Stimulated activated effector memory CD8-positive, alpha-beta T cell treated with anti-CD3 and anti-CD28 coated beads, Interleukin-12 subunit alpha, Interleukin-12 subunit beta, amount 100 ng/mL, for 72 hours (primary cell): ENCODE measurements around the gene NLGN1.

Experiments used
- ATAC-seq: fragments of 150-1000 bp; cut with Tn5 transposase; 2 replicates; pipeline ENCODE4 v1.10.0; 2021
- DNase-seq, 2 donors: peaks; one replicate each; pipeline ENCODE4 v3.0.0; 2021 to 2022; ENCODE audit warnings: low spot score in 2 of 2
- H3K27ac Mint-ChIP-seq: one replicate; pipeline ENCODE4 v1.8.0; 2022; ENCODE audit warnings: mild to moderate bottlenecking, mixed read lengths
- H3K36me3 Mint-ChIP-seq: one replicate; pipeline ENCODE4 v1.8.0; 2022; ENCODE audit warnings: mild to moderate bottlenecking, mixed read lengths
- H3K4me1 Mint-ChIP-seq: one replicate; pipeline ENCODE4 v1.8.0; 2022; ENCODE audit warnings: mixed read lengths
- H3K4me3 Mint-ChIP-seq: one replicate; pipeline ENCODE4 v1.8.0; 2022; ENCODE audit warnings: mild to moderate bottlenecking, mixed read lengths
- H3K9me3 Mint-ChIP-seq: one replicate; pipeline ENCODE4 v1.8.0; 2022; ENCODE audit warnings: mixed read lengths

NLGN1 gene

GRCh38 chr3:173814809-173815208 is 417.3 kb downstream of the NLGN1 start:
- DNase-seq, result no peak
- peaks cover 24% of the 10 kb centered on the region for H3K9me3 Mint-ChIP-seq
- H3K36me3 Mint-ChIP-seq, result no peaks in the 10 kb centered on the region
- no peak for ATAC-seq
- H3K27ac Mint-ChIP-seq, result no peak overlapping the region
- H3K4me1 Mint-ChIP-seq, result no peaks in the 10 kb centered on the region
- H3K4me3 Mint-ChIP-seq, result no peak overlapping the region

- no peaks in the 10 kb centered on the region for H3K4me1 Mint-ChIP-seq
Measured at GRCh38 chr3:173819368-173819767, 421.8 kb downstream of the NLGN1 start.

GRCh38 chr3:173823911-173824460 is 426.4 kb downstream of the NLGN1 start:
- no peak overlapping the region for H3K4me3 Mint-ChIP-seq

More at GRCh38 chr3:173819368-173819767, 421.8 kb downstream of the NLGN1 start:
- H3K36me3 Mint-ChIP-seq, result no peaks in the 10 kb centered on the region
- H3K4me3 Mint-ChIP-seq, result no peak overlapping the region
- DNase-seq (no peak), ATAC-seq (no peak)
- no peak overlapping the region for H3K27ac Mint-ChIP-seq
- peaks cover 15% of the 10 kb centered on the region for H3K9me3 Mint-ChIP-seq

GRCh38 chr3:173825730-173826129 is 428.2 kb downstream of the NLGN1 start:
- Mint-ChIP-seq H3K36me3 (no peaks in the 10 kb centered on the region), H3K9me3 (peaks cover 11% of the 10 kb centered on the region), H3K27ac (no peak overlapping the region), H3K4me1 (no peaks in the 10 kb centered on the region), H3K4me3 (no peak overlapping the region)
- ATAC-seq (no peak), DNase-seq (no peak)

More at GRCh38 chr3:173823911-173824460, 426.4 kb downstream of the NLGN1 start:
- DNase-seq, result no peak
- no peak for ATAC-seq
- no peaks in the 10 kb centered on the region for H3K36me3 Mint-ChIP-seq
- peaks cover 17% of the 10 kb centered on the region for H3K9me3 Mint-ChIP-seq
- no peak overlapping the region for H3K27ac Mint-ChIP-seq
- no peaks in the 10 kb centered on the region for H3K4me1 Mint-ChIP-seq

GRCh38 chr3:173826416-173826815 is 428.9 kb downstream of the NLGN1 start:
- peaks cover 11% of the 10 kb centered on the region for H3K9me3 Mint-ChIP-seq
- no peaks in the 10 kb centered on the region for H3K36me3 Mint-ChIP-seq
- no peak overlapping the region for H3K27ac Mint-ChIP-seq
- no peak for DNase-seq
- H3K4me3 Mint-ChIP-seq, result no peak overlapping the region
- H3K4me1 Mint-ChIP-seq, result no peaks in the 10 kb centered on the region
- no peak for ATAC-seq

- Mint-ChIP-seq H3K4me1 (no peaks in the 10 kb centered on the region), H3K9me3 (peaks cover 14% of the 10 kb centered on the region), H3K4me3 (no peak overlapping the region), H3K27ac (no peak overlapping the region), H3K36me3 (no peaks in the 10 kb centered on the region)
- ATAC-seq (no peak), DNase-seq (no peak)
Measured at GRCh38 chr3:173826901-173827609, 429.5 kb downstream of the NLGN1 start.

- ATAC-seq, result no peak
- no peak for DNase-seq
- no peak overlapping the region for H3K27ac Mint-ChIP-seq
- peaks cover 8% of the 10 kb centered on the region for H3K9me3 Mint-ChIP-seq
- no peak overlapping the region for H3K4me3 Mint-ChIP-seq
- no peaks in the 10 kb centered on the region for H3K4me1 Mint-ChIP-seq
- H3K36me3 Mint-ChIP-seq, result no peaks in the 10 kb centered on the region
Measured at GRCh38 chr3:173838644-173839043, 441.1 kb downstream of the NLGN1 start.

GRCh38 chr3:173839859-173840258 is 442.3 kb downstream of the NLGN1 start:
- no peaks in the 10 kb centered on the region for H3K4me1 Mint-ChIP-seq
- no peaks in the 10 kb centered on the region for H3K36me3 Mint-ChIP-seq
- ATAC-seq, result no peak
- H3K9me3 Mint-ChIP-seq, result peaks cover 8% of the 10 kb centered on the region
- H3K4me3 Mint-ChIP-seq, result no peak overlapping the region
- no peak overlapping the region for H3K27ac Mint-ChIP-seq
- no peak for DNase-seq

- no peak overlapping the region for H3K27ac Mint-ChIP-seq
- H3K4me1 Mint-ChIP-seq, result no peaks in the 10 kb centered on the region
- ATAC-seq (no peak), DNase-seq (no peak)
- H3K9me3 Mint-ChIP-seq, result peaks cover 10% of the 10 kb centered on the region
- no peaks in the 10 kb centered on the region for H3K36me3 Mint-ChIP-seq
- no peak overlapping the region for H3K4me3 Mint-ChIP-seq
Measured at GRCh38 chr3:173841334-173841733, 443.8 kb downstream of the NLGN1 start.

GRCh38 chr3:173843060-173843459 is 445.5 kb downstream of the NLGN1 start:
- peaks cover 9% of the 10 kb centered on the region for H3K9me3 Mint-ChIP-seq
- DNase-seq (no peak), ATAC-seq (no peak)
- no peak overlapping the region for H3K27ac Mint-ChIP-seq
- no peak overlapping the region for H3K4me3 Mint-ChIP-seq
- H3K36me3 Mint-ChIP-seq, result no peaks in the 10 kb centered on the region
- no peaks in the 10 kb centered on the region for H3K4me1 Mint-ChIP-seq

- ATAC-seq (no peak), DNase-seq (no peak)
- no peak overlapping the region for H3K4me3 Mint-ChIP-seq
- H3K36me3 Mint-ChIP-seq, result no peaks in the 10 kb centered on the region
- no peak overlapping the region for H3K27ac Mint-ChIP-seq
- peaks cover 9% of the 10 kb centered on the region for H3K9me3 Mint-ChIP-seq
- no peaks in the 10 kb centered on the region for H3K4me1 Mint-ChIP-seq
Measured at GRCh38 chr3:173846584-173846983, 449.0 kb downstream of the NLGN1 start.

GRCh38 chr3:173849489-173849888 is 451.9 kb downstream of the NLGN1 start:
- DNase-seq (no peak), ATAC-seq (no peak)
- Mint-ChIP-seq H3K4me3 (no peak overlapping the region), H3K36me3 (no peaks in the 10 kb centered on the region), H3K27ac (no peak overlapping the region), H3K4me1 (no peaks in the 10 kb centered on the region), H3K9me3 (peaks cover 9% of the 10 kb centered on the region)

- peaks cover 7% of the 10 kb centered on the region for H3K9me3 Mint-ChIP-seq
- DNase-seq (no peak), ATAC-seq (no peak)
- H3K4me3 Mint-ChIP-seq, result no peak overlapping the region
- H3K36me3 Mint-ChIP-seq, result no peaks in the 10 kb centered on the region
- no peak overlapping the region for H3K27ac Mint-ChIP-seq
- H3K4me1 Mint-ChIP-seq, result no peaks in the 10 kb centered on the region
Measured at GRCh38 chr3:173857154-173857553, 459.6 kb downstream of the NLGN1 start.

GRCh38 chr3:173862701-173863100 is 465.2 kb downstream of the NLGN1 start:
- no peaks in the 10 kb centered on the region for H3K36me3 Mint-ChIP-seq
- DNase-seq (no peak), ATAC-seq (no peak)
- peaks cover 7% of the 10 kb centered on the region for H3K9me3 Mint-ChIP-seq
- H3K27ac Mint-ChIP-seq, result no peak overlapping the region
- H3K4me1 Mint-ChIP-seq, result no peaks in the 10 kb centered on the region
- H3K4me3 Mint-ChIP-seq, result no peak overlapping the region

GRCh38 chr3:173863551-173863950 is 466.0 kb downstream of the NLGN1 start:
- H3K36me3 Mint-ChIP-seq, result no peaks in the 10 kb centered on the region
- no peaks in the 10 kb centered on the region for H3K4me1 Mint-ChIP-seq
- no peak overlapping the region for H3K27ac Mint-ChIP-seq
- ATAC-seq (no peak), DNase-seq (no peak)
- H3K4me3 Mint-ChIP-seq, result no peak overlapping the region
- peaks cover 11% of the 10 kb centered on the region for H3K9me3 Mint-ChIP-seq

- no peak for ATAC-seq
- Mint-ChIP-seq H3K4me1 (no peaks in the 10 kb centered on the region), H3K36me3 (no peaks in the 10 kb centered on the region), H3K9me3 (peaks cover 7% of the 10 kb centered on the region), H3K4me3 (no peak overlapping the region), H3K27ac (no peak overlapping the region)
- DNase-seq, result no peak
Measured at GRCh38 chr3:173865900-173866498, 468.5 kb downstream of the NLGN1 start.
